Endothelial cell of umbilical vein (primary cell): ENCODE data around the gene FYCO1.

Source experiments
- CTCF ChIP-seq, 2 donors: IDR thresholded peaks; 1 replicate in 1 of 2; 2 replicates in 1 of 2; pipeline ENCODE4 v1.5.1; 2011; ENCODE audit warnings: low read length in 2 of 2, mild to moderate bottlenecking in 2 of 2, moderate library complexity in 2 of 2, control low read depth in 1 of 2, inconsistent platforms in 1 of 2, low read depth in 1 of 2; ENCODE audit not compliant: insufficient read depth in 1 of 2; ENCODE audit errors: extremely low read depth in 1 of 2
- EZH2 ChIP-seq: IDR thresholded peaks from 2 replicates; pipeline ENCODE4 v1.6.1; 2012; ENCODE audit warnings: borderline replicate concordance, low read depth, mild to moderate bottlenecking, moderate library complexity, low read length, inconsistent platforms; ENCODE audit not compliant: severe bottlenecking
- JUN ChIP-seq: IDR thresholded peaks from 2 replicates; pipeline ENCODE4 v1.6.1; 2011; ENCODE audit warnings: borderline replicate concordance, low read depth; ENCODE audit not compliant: insufficient read length, insufficient read depth
- MYC ChIP-seq: IDR thresholded peaks from one replicate; pipeline ENCODE4 v1.6.1; 2011; ENCODE audit warnings: mild to moderate bottlenecking, low read depth, low read length
- POLR2A ChIP-seq: IDR thresholded peaks from 2 replicates; pipeline ENCODE4 v1.6.1; 2012; ENCODE audit warnings: low read depth, mild to moderate bottlenecking, control low read depth, low read length
- POLR2AphosphoS5 ChIP-seq: IDR thresholded peaks from 2 replicates; pipeline ENCODE4 v1.6.1; 2012; ENCODE audit warnings: low read depth, mild to moderate bottlenecking, control low read depth, low read length, moderate library complexity; ENCODE audit not compliant: insufficient read depth

GRCh38 chr3:45950131-45950530 lies 45.5 kb downstream of the FYCO1 start:
- no peak for TF ChIP-seq CTCF (IDR thresholded peaks at IDR 0.05; ENCODE audit: extremely low read depth in 1 of 2, insufficient read depth in 1 of 2, low read depth in 1 of 2, low read length in 2 of 2)
- no peak for TF ChIP-seq POLR2A
- no peak for TF ChIP-seq POLR2AphosphoS5
- TF ChIP-seq JUN, result no peak
- no peak for TF ChIP-seq EZH2
- TF ChIP-seq MYC, result no peak
